ENCODE measurements around the gene TMEM39A. TPM values are rescaled to one million over a fixed set of nuclear protein-coding genes. Genes with fewer than 3 reads are reported as not detected.
A peak's percentile ranks its signal among the peaks of the same experiment; 100 is the strongest.

The TMEM39A gene
- total RNA-seq, 4 donors from 2014 or later = 54.7 to 60.2 (median 56.9) TPM

GRCh38 chr3:119485563-119485962 lies 22.1 kb upstream of the TMEM39A start:
- no peak for ATAC-seq (ENCODE audit: low FRiP score)
- TF ChIP-seq CTCF (IDR thresholded peaks at IDR 0.05) = no peak

GRCh38 chr3:119483101-119483500 lies 19.7 kb upstream of the TMEM39A start:
- no peak for ATAC-seq (ENCODE audit: low FRiP score)
- TF ChIP-seq CTCF (IDR thresholded peaks at IDR 0.05) = no peak
- no peak for DNase-seq (ENCODE audit: low spot score)

More at GRCh38 chr3:119485563-119485962, 22.1 kb upstream of the TMEM39A start:
- no peak for DNase-seq (ENCODE audit: low spot score)

- ATAC-seq (ENCODE audit: low FRiP score) (no peak), DNase-seq (ENCODE audit: low spot score) (no peak)
- TF ChIP-seq CTCF (IDR thresholded peaks at IDR 0.05) = no peak
Observed at GRCh38 chr3:119481079-119481478, 17.7 kb upstream of the TMEM39A start.

GRCh38 chr3:119470866-119471265 lies 7.5 kb upstream of the TMEM39A start:
- ATAC-seq (ENCODE audit: low FRiP score) = no peak

GRCh38 chr3:119469418-119470189 lies 6.2 kb upstream of the TMEM39A start:
- no peak for TF ChIP-seq CTCF (IDR thresholded peaks at IDR 0.05)
- no peak for DNase-seq (ENCODE audit: low spot score)
- peak; percentile 55 for ATAC-seq (ENCODE audit: low FRiP score)

More at GRCh38 chr3:119470866-119471265, 7.5 kb upstream of the TMEM39A start:
- no peak for TF ChIP-seq CTCF (IDR thresholded peaks at IDR 0.05)
- DNase-seq (ENCODE audit: low spot score) = no peak

GRCh38 chr3:119468041-119468440 lies 4.6 kb upstream of the TMEM39A start:
- ATAC-seq (ENCODE audit: low FRiP score) (no peak), DNase-seq (ENCODE audit: low spot score) (no peak)
- no peak for TF ChIP-seq CTCF (IDR thresholded peaks at IDR 0.05)

GRCh38 chr3:119457246-119457645 lies 6.2 kb downstream of the TMEM39A start:
- DNase-seq (ENCODE audit: low spot score) = no peak
- no peak for TF ChIP-seq CTCF (IDR thresholded peaks at IDR 0.05)
- ATAC-seq (ENCODE audit: low FRiP score) = no peak

Data from omental fat pad (tissue), 4 donors.